SK-N-SH treated with all-trans-retinoic acid at 6 μM for 48 hours (cell line): Measurements from ENCODE around the gene TENT5D.

Experiments
- ATAC-seq: fragments of 200-7000 bp; cut with Tn5 transposase; 3 replicates; pipeline ENCODE4 v1.9.1; 2020; ENCODE audit warnings: mild to moderate bottlenecking, moderate library complexity
- ARNTL ChIP-seq: fragments of 450-650 bp; formaldehyde crosslinking; IDR thresholded peaks from 2 replicates; pipeline ENCODE4 v1.5.0; 2020; ENCODE audit warnings: low read depth, mild to moderate bottlenecking, moderate library complexity, borderline replicate concordance
- CREB5 ChIP-seq: fragments of 250-450 bp; sonication (Bioruptor Pico); IDR thresholded peaks from 2 replicates; pipeline ENCODE4 v1.5.1; 2020; ENCODE audit warnings: low read depth, mild to moderate bottlenecking, moderate library complexity
- CSDC2 ChIP-seq: fragments of 250-450 bp; sonication (Bioruptor Pico); IDR thresholded peaks from 2 replicates; pipeline ENCODE4 v1.5.0; 2020; ENCODE audit warnings: mild to moderate bottlenecking, moderate library complexity
- CSRNP3 ChIP-seq: fragments of 250-450 bp; sonication (Bioruptor Pico); IDR thresholded peaks from 2 replicates; pipeline ENCODE4 v1.5.1; 2021; ENCODE audit warnings: mild to moderate bottlenecking, moderate library complexity
- ESRRG ChIP-seq: fragments of 250-450 bp; sonication (Bioruptor Pico); IDR thresholded peaks from 2 replicates; pipeline ENCODE4 v1.6.1; 2021; ENCODE audit warnings: mild to moderate bottlenecking
- ISL1 ChIP-seq: fragments of 250-450 bp; sonication (Bioruptor Pico); IDR thresholded peaks from 2 replicates; pipeline ENCODE4 v2.1.2; 2022; ENCODE audit warnings: mild to moderate bottlenecking, moderate library complexity
- OSR1 ChIP-seq: fragments of 250-450 bp; sonication (Bioruptor Pico); IDR thresholded peaks from 2 replicates; pipeline ENCODE4 v1.8.0; 2022; ENCODE audit warnings: moderate library complexity, mild to moderate bottlenecking, inconsistent platforms
- POU6F1 ChIP-seq: fragments of 250-450 bp; sonication (Bioruptor Pico); IDR thresholded peaks from 2 replicates; pipeline ENCODE4 v1.8.0; 2021; ENCODE audit warnings: low read depth, mild to moderate bottlenecking, moderate library complexity, borderline replicate concordance
- RARB ChIP-seq: fragments of 250-450 bp; sonication (Bioruptor Pico); IDR thresholded peaks from 2 replicates; pipeline ENCODE4 v1.8.0; 2021; ENCODE audit warnings: mild to moderate bottlenecking, moderate library complexity
- SNAI2 ChIP-seq: fragments of 250-450 bp; sonication (Bioruptor Pico); IDR thresholded peaks from 2 replicates; pipeline ENCODE4 v1.5.0; 2020; ENCODE audit warnings: mild to moderate bottlenecking, moderate library complexity
- TCF4 ChIP-seq: fragments of 250-450 bp; sonication (Bioruptor Pico); IDR thresholded peaks from 2 replicates; pipeline ENCODE4 v1.8.0; 2021; ENCODE audit warnings: mild to moderate bottlenecking, moderate library complexity, borderline replicate concordance
- ZC3H10 ChIP-seq: fragments of 250-450 bp; sonication (Bioruptor Pico); IDR thresholded peaks from 2 replicates; pipeline ENCODE4 v1.5.1; 2021; ENCODE audit warnings: mild to moderate bottlenecking, moderate library complexity
- ZFP3 ChIP-seq: fragments of 250-450 bp; sonication (Bioruptor Pico); IDR thresholded peaks from 2 replicates; pipeline ENCODE4 v1.5.0; 2020; ENCODE audit warnings: mild to moderate bottlenecking, moderate library complexity
- ZNF565 ChIP-seq: fragments of 450-650 bp; formaldehyde crosslinking; conservative IDR thresholded peaks from 2 replicates; pipeline ENCODE4 v1.5.0; 2020; ENCODE audit warnings: low read depth, mild to moderate bottlenecking, moderate library complexity
- ZNF70 ChIP-seq: fragments of 450-650 bp; formaldehyde crosslinking; IDR thresholded peaks from 2 replicates; pipeline ENCODE4 v1.5.0; 2020; ENCODE audit warnings: mild to moderate bottlenecking, moderate library complexity
- ZNF8 ChIP-seq: fragments of 450-650 bp; formaldehyde crosslinking; IDR thresholded peaks from 2 replicates; pipeline ENCODE4 v1.5.0; 2020; ENCODE audit warnings: mild to moderate bottlenecking, moderate library complexity
- TF ChIP-seq, protein P1 (sequence below): fragments of 250-450 bp; sonication (Bioruptor Pico); IDR thresholded peaks from 2 replicates; pipeline ENCODE4 v1.5.0; 2020; ENCODE audit warnings: mild to moderate bottlenecking, moderate library complexity
- TF ChIP-seq, protein P2 (sequence below): fragments of 250-450 bp; sonication (Bioruptor Pico); IDR thresholded peaks from 2 replicates; pipeline ENCODE4 v1.8.0; 2020; ENCODE audit warnings: mild to moderate bottlenecking, moderate library complexity, borderline replicate concordance

Gene TENT5D

DNA sequence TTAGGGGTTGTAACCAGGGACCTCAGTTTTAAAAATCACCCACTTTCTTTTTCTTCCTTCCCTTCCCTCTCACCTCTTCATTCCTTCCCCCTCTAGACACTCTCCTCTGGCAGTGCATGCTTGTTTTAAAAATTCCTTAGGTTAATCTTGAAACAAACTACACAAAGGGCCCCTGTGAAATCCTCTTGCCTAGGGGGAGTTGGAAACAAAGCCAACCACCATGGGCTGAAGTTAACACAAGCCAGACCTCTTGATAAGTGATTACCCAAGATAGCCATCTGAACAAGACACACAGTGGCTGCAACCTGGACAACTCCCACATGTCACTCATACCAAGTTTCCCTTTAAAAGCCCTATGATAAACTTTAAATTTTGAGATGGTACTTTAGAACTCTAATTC lies 68.9 kb downstream of the TENT5D start:
- no peak for ATAC-seq
- no peak for TF ChIP-seq ISL1 (CRISPR knock-in tag)
- no peak for TF ChIP-seq CREB5
- TF ChIP-seq ZNF8 (CRISPR knock-in tag) = no peak
- no peak for TF ChIP-seq SNAI2 (CRISPR knock-in tag)
- TF ChIP-seq ZNF565 (CRISPR knock-in tag) = no peak
- no peak for TF ChIP-seq CSRNP3
- TF ChIP-seq, protein P1, sequence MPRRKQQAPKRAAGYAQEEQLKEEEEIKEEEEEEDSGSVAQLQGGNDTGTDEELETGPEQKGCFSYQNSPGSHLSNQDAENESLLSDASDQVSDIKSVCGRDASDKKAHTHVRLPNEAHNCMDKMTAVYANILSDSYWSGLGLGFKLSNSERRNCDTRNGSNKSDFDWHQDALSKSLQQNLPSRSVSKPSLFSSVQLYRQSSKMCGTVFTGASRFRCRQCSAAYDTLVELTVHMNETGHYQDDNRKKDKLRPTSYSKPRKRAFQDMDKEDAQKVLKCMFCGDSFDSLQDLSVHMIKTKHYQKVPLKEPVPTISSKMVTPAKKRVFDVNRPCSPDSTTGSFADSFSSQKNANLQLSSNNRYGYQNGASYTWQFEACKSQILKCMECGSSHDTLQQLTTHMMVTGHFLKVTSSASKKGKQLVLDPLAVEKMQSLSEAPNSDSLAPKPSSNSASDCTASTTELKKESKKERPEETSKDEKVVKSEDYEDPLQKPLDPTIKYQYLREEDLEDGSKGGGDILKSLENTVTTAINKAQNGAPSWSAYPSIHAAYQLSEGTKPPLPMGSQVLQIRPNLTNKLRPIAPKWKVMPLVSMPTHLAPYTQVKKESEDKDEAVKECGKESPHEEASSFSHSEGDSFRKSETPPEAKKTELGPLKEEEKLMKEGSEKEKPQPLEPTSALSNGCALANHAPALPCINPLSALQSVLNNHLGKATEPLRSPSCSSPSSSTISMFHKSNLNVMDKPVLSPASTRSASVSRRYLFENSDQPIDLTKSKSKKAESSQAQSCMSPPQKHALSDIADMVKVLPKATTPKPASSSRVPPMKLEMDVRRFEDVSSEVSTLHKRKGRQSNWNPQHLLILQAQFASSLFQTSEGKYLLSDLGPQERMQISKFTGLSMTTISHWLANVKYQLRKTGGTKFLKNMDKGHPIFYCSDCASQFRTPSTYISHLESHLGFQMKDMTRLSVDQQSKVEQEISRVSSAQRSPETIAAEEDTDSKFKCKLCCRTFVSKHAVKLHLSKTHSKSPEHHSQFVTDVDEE (CRISPR knock-in tag) = no peak
- TF ChIP-seq OSR1 (CRISPR knock-in tag) = no peak
- TF ChIP-seq RARB (CRISPR knock-in tag) = no peak
- TF ChIP-seq ZC3H10 (CRISPR knock-in tag) = no peak
- TF ChIP-seq CSDC2 (CRISPR knock-in tag) = no peak
- TF ChIP-seq POU6F1 = no peak
- TF ChIP-seq ESRRG (CRISPR knock-in tag) = no peak
- TF ChIP-seq, protein P2, sequence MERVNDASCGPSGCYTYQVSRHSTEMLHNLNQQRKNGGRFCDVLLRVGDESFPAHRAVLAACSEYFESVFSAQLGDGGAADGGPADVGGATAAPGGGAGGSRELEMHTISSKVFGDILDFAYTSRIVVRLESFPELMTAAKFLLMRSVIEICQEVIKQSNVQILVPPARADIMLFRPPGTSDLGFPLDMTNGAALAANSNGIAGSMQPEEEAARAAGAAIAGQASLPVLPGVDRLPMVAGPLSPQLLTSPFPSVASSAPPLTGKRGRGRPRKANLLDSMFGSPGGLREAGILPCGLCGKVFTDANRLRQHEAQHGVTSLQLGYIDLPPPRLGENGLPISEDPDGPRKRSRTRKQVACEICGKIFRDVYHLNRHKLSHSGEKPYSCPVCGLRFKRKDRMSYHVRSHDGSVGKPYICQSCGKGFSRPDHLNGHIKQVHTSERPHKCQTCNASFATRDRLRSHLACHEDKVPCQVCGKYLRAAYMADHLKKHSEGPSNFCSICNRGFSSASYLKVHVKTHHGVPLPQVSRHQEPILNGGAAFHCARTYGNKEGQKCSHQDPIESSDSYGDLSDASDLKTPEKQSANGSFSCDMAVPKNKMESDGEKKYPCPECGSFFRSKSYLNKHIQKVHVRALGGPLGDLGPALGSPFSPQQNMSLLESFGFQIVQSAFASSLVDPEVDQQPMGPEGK = no peak
- no peak for TF ChIP-seq ZNF70 (CRISPR knock-in tag)
- TF ChIP-seq ARNTL (CRISPR knock-in tag) = no peak
- TF ChIP-seq ZFP3 (CRISPR knock-in tag) = no peak
- no peak for TF ChIP-seq TCF4 (CRISPR knock-in tag)
